Subcutaneous adipose tissue (tissue), 4 donors: ENCODE results near the gene SUGP2. TPM values are rescaled to one million over a fixed set of nuclear protein-coding genes. Genes with fewer than 3 reads are reported as not detected.

Source experiments
- CTCF ChIP-seq: fragments of 450-650 bp; IDR thresholded peaks from one replicate; pipeline ENCODE4 v1.5.1; 2016; ENCODE audit warnings: low read depth, mild to moderate bottlenecking, control low read depth, antibody characterized with exemption, moderate library complexity
- total RNA-seq, 4 donors: library from RNA; depleted of rRNA; stranded (reverse); fragments of >200 nt; gene quantifications; one replicate each; pipeline ENCODE4 v1.1.0, GENCODE V29; 2016

The SUGP2 gene
- total RNA-seq, 4 donors from 2014 or later, result 29.2 to 59.5 (median 42.2) TPM

- no peak for TF ChIP-seq CTCF
These were observed 41.0 kb upstream of the SUGP2 start for GRCh38 chr19:19074196-19074882.

DNA sequence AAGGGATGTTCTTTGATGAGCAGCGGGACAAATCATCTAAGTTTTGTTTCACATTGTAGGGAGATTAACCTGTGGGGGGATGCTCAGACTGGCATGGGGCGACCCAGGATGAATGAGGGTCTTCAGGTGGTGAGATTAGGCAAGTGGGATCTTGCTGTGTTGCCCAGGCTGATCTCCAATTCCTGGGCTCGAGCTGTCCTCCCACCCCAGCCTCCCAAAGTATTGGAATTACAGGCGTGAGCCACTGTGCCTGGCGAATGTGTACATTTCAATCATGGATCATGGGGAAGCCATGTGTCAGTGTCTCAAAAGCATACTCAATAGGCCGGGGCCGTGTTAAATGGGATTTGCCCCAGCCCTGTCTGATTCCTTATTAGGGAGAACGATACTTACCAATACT lies 38.6 kb upstream of the SUGP2 start:
- no peak for TF ChIP-seq CTCF

DNA sequence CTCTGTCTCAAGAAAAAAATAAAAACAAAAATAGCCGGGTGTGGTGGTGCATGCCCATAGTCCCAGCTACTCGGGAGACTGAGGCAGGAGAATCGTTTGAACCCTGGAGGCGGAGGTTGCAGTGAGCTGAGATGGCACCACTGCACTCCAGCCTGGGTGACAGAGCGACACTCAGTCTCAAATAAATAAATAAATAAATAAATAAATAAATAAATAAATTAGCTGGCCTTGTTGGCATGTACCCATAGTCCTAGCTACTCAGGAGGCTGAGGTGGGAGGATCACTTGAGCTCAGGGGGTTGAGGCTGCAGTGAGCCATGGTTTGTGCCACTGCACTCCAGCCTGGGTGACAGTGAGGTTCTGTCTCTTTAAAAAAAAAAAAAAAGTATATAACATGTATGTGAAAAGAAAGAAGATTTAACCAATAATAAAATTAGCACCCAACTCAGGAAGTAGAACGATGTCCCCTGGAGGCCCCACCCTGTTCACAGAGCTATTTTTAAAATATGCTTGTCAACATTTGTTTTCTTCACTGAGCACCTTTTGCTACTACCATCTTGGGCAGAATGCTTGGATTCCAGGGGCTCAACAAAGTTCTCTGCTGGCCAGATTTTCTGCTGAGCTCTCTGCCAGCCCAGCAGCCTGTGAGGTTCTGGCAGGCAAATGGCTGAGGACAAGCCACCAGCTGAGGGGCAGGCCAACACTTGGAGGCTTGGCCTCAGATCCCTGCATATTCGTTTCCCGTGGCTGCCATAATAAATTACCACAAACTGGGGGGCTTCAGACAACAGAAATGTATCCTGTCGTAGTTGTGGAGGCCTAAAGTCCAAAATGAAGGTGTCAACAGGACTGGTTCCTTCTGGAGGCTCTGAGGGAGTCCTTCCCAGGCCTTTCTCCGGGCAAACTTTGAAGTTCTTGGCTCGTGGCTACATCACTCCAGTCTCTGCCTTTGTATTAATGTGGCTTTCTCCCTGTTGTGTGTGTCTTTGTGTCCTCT lies 35.6 kb upstream of the SUGP2 start:
- TF ChIP-seq CTCF, result no peak

- no peak for TF ChIP-seq CTCF
These were observed 34.2 kb upstream of the SUGP2 start for GRCh38 chr19:19067276-19068072.

DNA sequence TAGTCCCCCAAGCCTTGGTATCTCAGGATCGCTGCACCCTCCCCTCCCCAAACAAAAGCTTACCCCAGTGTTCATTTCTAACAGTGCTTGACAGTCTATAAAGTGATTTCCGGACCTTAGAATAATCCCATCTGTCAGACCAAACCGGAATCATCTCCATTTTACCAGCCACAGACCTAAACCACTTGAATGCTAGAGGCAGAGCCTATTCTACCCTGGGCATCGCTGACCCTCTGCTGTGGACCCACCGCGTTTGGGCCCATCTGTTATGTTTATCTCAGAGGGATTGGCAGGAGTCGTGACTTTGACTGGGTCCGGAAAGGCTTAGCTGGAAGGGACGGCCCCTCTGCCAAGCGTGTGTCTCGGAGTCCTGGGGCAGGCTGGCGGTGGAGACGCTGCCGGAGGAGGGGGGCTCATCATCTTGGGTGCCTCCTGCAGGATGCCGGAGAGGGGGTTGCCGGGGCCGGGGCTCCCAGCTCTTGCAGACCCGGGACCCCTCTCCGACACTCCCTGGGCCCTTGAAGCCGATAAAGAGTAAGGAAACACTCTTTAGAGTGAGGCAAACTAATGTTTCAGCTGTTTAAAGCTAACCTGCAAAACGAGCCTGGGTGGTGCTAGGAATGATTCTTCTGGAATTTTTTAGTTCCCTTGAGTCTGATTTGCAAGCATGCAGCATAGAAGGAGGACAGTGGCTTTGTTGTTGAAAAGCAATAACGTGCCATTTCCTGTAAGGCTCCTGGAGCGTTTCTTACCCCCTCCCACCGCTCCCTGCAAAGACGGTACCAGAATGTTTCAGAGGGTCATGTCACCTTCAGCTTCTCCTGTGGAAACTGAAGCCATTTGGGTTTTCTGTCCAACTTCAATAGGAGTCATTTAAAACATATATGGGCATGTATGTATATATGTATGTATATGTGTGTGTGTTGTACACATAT lies 31.8 kb upstream of the SUGP2 start:
- TF ChIP-seq CTCF, result no peak

GRCh38 chr19:19064098-19064722 lies 30.9 kb upstream of the SUGP2 start:
- TF ChIP-seq CTCF, result no peak
